Liver (tissue), 9 donors: Measurements from ENCODE around the gene PRXL2C. TPM values are rescaled to one million over a fixed set of nuclear protein-coding genes. Genes with fewer than 3 reads are reported as not detected.

ENCODE experiments used
- DNase-seq: peaks from one replicate; pipeline ENCODE4 v3.0.0-alpha.2; 2017; ENCODE audit warnings: low spot score
- H3K27ac ChIP-seq, 2 donors: one replicate each; pipeline ENCODE4 v1.7.0; 2013; ENCODE audit warnings: inconsistent platforms in 2 of 2, low read length in 2 of 2, control low read depth in 1 of 2, low read depth in 1 of 2, mild to moderate bottlenecking in 1 of 2
- H3K27me3 ChIP-seq, 4 donors: one replicate each; pipeline versions ENCODE4 v1.6.1 to v1.7.0; 2013; ENCODE audit warnings: low read length in 3 of 4, inconsistent platforms in 1 of 4, mild to moderate bottlenecking in 1 of 4, moderate library complexity in 1 of 4; ENCODE audit not compliant: control insufficient read depth in 4 of 4, insufficient read depth in 4 of 4
- H3K36me3 ChIP-seq, 4 donors: one replicate each; pipeline versions ENCODE4 v1.6.1 to v1.7.0; 2013; ENCODE audit warnings: low read length in 3 of 4, mild to moderate bottlenecking in 3 of 4, low read depth in 1 of 4, moderate library complexity in 1 of 4; ENCODE audit not compliant: control insufficient read depth in 4 of 4, insufficient read depth in 3 of 4
- H3K4me1 ChIP-seq, 4 donors: one replicate each; pipeline versions ENCODE4 v1.6.1 to v1.7.0; 2013; ENCODE audit warnings: low read length in 3 of 4, mild to moderate bottlenecking in 3 of 4, moderate library complexity in 1 of 4; ENCODE audit not compliant: control insufficient read depth in 4 of 4, insufficient read depth in 4 of 4
- H3K4me3 ChIP-seq, 3 donors: one replicate each; pipeline versions ENCODE4 v1.6.1 to v1.7.0; 2013; ENCODE audit warnings: low read length in 3 of 3, control low read depth in 1 of 3, low read depth in 1 of 3, mild to moderate bottlenecking in 1 of 3
- H3K9ac ChIP-seq, 2 donors: one replicate each; pipeline ENCODE4 v1.7.0; 2013; ENCODE audit warnings: low read length in 2 of 2, mild to moderate bottlenecking in 2 of 2, moderate library complexity in 2 of 2, control low read depth in 1 of 2, low read depth in 1 of 2
- H3K9me3 ChIP-seq, 4 donors: one replicate each; pipeline versions ENCODE4 v1.6.1 to v1.7.0; 2013; ENCODE audit warnings: low read length in 3 of 4; ENCODE audit not compliant: control insufficient read depth in 4 of 4
- CTCF ChIP-seq: fragments of 150-350 bp; IDR thresholded peaks from 2 replicates; pipeline ENCODE4 v1.5.1; 2017; ENCODE audit warnings: improper control_type of control experiment, low read depth, low read length; ENCODE audit not compliant: missing input control
- EGR1 ChIP-seq, 2 donors: IDR thresholded peaks; 2 replicates each; pipeline ENCODE4 v1.6.1; 2016 to 2018; ENCODE audit warnings: antibody characterized with exemption in 2 of 2, low read depth in 2 of 2
- GABPA ChIP-seq, 2 donors: IDR thresholded peaks in 1 of 2; conservative IDR thresholded peaks in 1 of 2; 2 replicates each; pipeline ENCODE4 v1.6.1; 2016; ENCODE audit warnings: antibody characterized with exemption in 2 of 2, mild to moderate bottlenecking in 1 of 2, moderate library complexity in 1 of 2
- HNF4A ChIP-seq, 2 donors: conservative IDR thresholded peaks; 2 replicates each; pipeline ENCODE4 v1.6.1; 2016; ENCODE audit warnings: antibody characterized with exemption in 2 of 2, mild to moderate bottlenecking in 2 of 2
- HNF4G ChIP-seq: IDR thresholded peaks from 2 replicates; pipeline ENCODE4 v1.6.1; 2016; ENCODE audit warnings: antibody characterized with exemption
- JUND ChIP-seq, 2 donors: IDR thresholded peaks; 2 replicates each; pipeline ENCODE4 v1.6.1; 2016; ENCODE audit warnings: antibody characterized with exemption in 2 of 2
- MAX ChIP-seq: IDR thresholded peaks from 2 replicates; pipeline ENCODE4 v1.6.1; 2016; ENCODE audit warnings: antibody characterized with exemption
- RAD21 ChIP-seq, 2 donors: IDR thresholded peaks; 2 replicates each; pipeline ENCODE4 v1.6.1; 2016; ENCODE audit warnings: antibody characterized with exemption in 2 of 2, mild to moderate bottlenecking in 2 of 2
- RXRA ChIP-seq, 2 donors: IDR thresholded peaks; 2 replicates each; pipeline ENCODE4 v1.6.1; 2017 to 2018; ENCODE audit warnings: antibody characterized with exemption in 2 of 2, mild to moderate bottlenecking in 1 of 2
- SP1 ChIP-seq: IDR thresholded peaks from 2 replicates; pipeline ENCODE4 v1.6.1; 2018; ENCODE audit warnings: antibody characterized with exemption, mild to moderate bottlenecking
- TAF1 ChIP-seq: conservative IDR thresholded peaks from 2 replicates; pipeline ENCODE4 v1.6.1; 2016; ENCODE audit warnings: antibody characterized with exemption, mild to moderate bottlenecking
- YY1 ChIP-seq: IDR thresholded peaks from 2 replicates; pipeline ENCODE4 v1.6.1; 2016; ENCODE audit warnings: antibody characterized with exemption, mild to moderate bottlenecking
- WGBS: extraction: QIAGEN DNeasy Blood & Tissue Kit; methylation state at CpG from one replicate; pipeline ENCODE4 v1.1.7; 2013; 5-methylcytosine and 5-hydroxymethylcytosine counted together
- polyA plus RNA-seq, 2 donors: library from polyadenylated mRNA; stranded (reverse) in 1 of 2; unstranded in 1 of 2; fragments of 200-250 nt in 1 of 2; fragments of >200 nt in 1 of 2; fragmentation: Nextera tagmentation in 1 of 2; extraction: Ambion mirVana in 1 of 2; gene quantifications; one replicate each; pipeline versions ENCODE4 v1.2.1 to v1.2.3, GENCODE V29; 2013 to 2015
- total RNA-seq, 2 donors: library from RNA; depleted of rRNA; stranded (reverse); fragments of >200 nt; gene quantifications; one replicate each; pipeline ENCODE4 v1.2.3, GENCODE V29; 2014
- donor health status: healthy.
- donor health status: healthy.
- donor health status: healthy.
- donor health status: healthy.
- donor health status: healthy.

PRXL2C gene
- total and polyA plus RNA-seq, 4 donors = 2.2 to 6.7 (median 4.1) TPM

GRCh38 chr9:96646081-96646991 lies 8.8 kb downstream of the PRXL2C start:
- 85% methylated on average over 13 of the region's 13 CpGs for WGBS
- H3K27ac ChIP-seq = no peak overlapping the region
- no peak overlapping the region for H3K9ac ChIP-seq

GRCh38 chr9:96644137-96644536 lies 11.0 kb downstream of the PRXL2C start:
- TF ChIP-seq JUND (IDR thresholded peaks at IDR 0.05) = no peak
- TF ChIP-seq GABPA (IDR thresholded peaks at IDR 0.05 in 1 of 2, conservative IDR thresholded peaks at IDR 0.05 in 1 of 2) = no peak
- TF ChIP-seq EGR1 (IDR thresholded peaks at IDR 0.05; ENCODE audit: low read depth in 2 of 2) = no peak
- no peak for TF ChIP-seq TAF1
- no peak for TF ChIP-seq SP1
- TF ChIP-seq HNF4G = no peak
- no peak for TF ChIP-seq MAX
- no peak for TF ChIP-seq RXRA (IDR thresholded peaks at IDR 0.05)
- no peak for TF ChIP-seq CTCF
- TF ChIP-seq RAD21 (IDR thresholded peaks at IDR 0.05) = no peak
- TF ChIP-seq YY1 = no peak
- Histone ChIP-seq H3K4me3 (no peak overlapping the region), H3K36me3 (peaks cover 0 to 3% (median 2%) of the 10 kb centered on the region in 4 donors), H3K27me3 (no peaks in the 10 kb centered on the region), H3K27ac (no peak overlapping the region), H3K9ac (no peak overlapping the region), H3K4me1 (no peaks in the 10 kb centered on the region), H3K9me3 (no peaks in the 10 kb centered on the region)
- DNase-seq = no peak
- WGBS = 76% methylated on average over 2 of the region's 2 CpGs

More at GRCh38 chr9:96646081-96646991, 8.8 kb downstream of the PRXL2C start:
- no peaks in the 10 kb centered on the region for H3K27me3 ChIP-seq
- H3K36me3 ChIP-seq = peaks cover 3 to 15% (median 7%) of the 10 kb centered on the region in 4 donors
- no peak overlapping the region for H3K4me3 ChIP-seq
- no peak for DNase-seq
- TF ChIP-seq CTCF (no peak), RAD21 (IDR thresholded peaks at IDR 0.05) (no peak), HNF4A (conservative IDR thresholded peaks at IDR 0.05) (no peak)
- H3K4me1 ChIP-seq = no peaks in the 10 kb centered on the region
- H3K9me3 ChIP-seq = no peaks in the 10 kb centered on the region

GRCh38 chr9:96641514-96641913 lies 13.6 kb downstream of the PRXL2C start:
- H3K27ac ChIP-seq = no peak overlapping the region
- H3K4me1 ChIP-seq = no peaks in the 10 kb centered on the region
- TF ChIP-seq YY1 = no peak
- TF ChIP-seq RXRA (IDR thresholded peaks at IDR 0.05) = no peak
- peaks cover 0 to 3% (median under 1%) of the 10 kb centered on the region in 4 donors for H3K36me3 ChIP-seq
- DNase-seq = no peak
- H3K27me3 ChIP-seq = no peaks in the 10 kb centered on the region
- H3K9ac ChIP-seq = no peak overlapping the region
- 94% methylated on average over 3 of the region's 3 CpGs for WGBS
- no peak overlapping the region for H3K4me3 ChIP-seq
- no peaks in the 10 kb centered on the region for H3K9me3 ChIP-seq
